GM21825 (cell line): ENCODE measurements around the gene LAMTOR4.
A peak's percentile ranks its signal among the peaks of the same experiment; 100 is the strongest.

ENCODE experiments used
- ATAC-seq: cut with Tn5 transposase; IDR thresholded peaks from one replicate; pipeline ENCODE4 v1.9.1; 2021; ENCODE audit warnings: mild to moderate bottlenecking, moderate library complexity; ENCODE audit not compliant: unreplicated experiment

The LAMTOR4 gene

DNA sequence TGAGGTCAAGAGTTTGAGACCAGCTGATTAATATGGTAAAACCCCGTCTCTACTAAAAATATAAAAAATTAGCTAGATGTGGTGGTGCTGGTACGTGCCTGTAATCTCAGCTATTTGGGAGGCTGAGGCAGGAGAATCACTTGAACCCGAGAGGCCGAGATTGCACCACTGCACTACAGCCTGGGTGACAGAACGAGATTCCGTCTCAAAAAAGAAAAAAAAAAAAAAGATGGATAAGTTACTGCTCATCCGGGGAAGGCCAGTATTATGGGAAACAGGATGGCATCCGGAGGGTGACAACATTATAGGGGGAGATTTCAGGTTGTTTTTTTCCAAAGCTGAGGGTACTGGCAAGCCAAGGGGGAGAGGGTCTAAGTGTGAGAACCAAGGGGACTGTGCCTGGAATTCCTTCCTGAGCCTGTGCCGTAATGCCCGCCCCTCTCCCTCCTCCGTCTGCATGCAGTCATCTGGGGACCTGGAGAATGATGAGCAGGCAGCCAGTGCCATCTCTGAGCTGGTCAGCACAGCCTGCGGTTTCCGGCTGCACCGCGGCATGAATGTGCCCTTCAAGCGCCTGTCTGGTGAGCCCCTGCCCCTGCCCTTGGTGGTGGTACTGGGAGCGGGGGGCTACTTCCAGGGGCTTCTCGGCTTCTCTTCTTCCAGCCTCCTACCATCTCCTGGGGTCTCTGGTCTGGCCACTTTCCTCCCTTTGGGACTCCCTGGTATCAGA, 4.4 kb downstream of the LAMTOR4 start:
- ATAC-seq: no peak

DNA sequence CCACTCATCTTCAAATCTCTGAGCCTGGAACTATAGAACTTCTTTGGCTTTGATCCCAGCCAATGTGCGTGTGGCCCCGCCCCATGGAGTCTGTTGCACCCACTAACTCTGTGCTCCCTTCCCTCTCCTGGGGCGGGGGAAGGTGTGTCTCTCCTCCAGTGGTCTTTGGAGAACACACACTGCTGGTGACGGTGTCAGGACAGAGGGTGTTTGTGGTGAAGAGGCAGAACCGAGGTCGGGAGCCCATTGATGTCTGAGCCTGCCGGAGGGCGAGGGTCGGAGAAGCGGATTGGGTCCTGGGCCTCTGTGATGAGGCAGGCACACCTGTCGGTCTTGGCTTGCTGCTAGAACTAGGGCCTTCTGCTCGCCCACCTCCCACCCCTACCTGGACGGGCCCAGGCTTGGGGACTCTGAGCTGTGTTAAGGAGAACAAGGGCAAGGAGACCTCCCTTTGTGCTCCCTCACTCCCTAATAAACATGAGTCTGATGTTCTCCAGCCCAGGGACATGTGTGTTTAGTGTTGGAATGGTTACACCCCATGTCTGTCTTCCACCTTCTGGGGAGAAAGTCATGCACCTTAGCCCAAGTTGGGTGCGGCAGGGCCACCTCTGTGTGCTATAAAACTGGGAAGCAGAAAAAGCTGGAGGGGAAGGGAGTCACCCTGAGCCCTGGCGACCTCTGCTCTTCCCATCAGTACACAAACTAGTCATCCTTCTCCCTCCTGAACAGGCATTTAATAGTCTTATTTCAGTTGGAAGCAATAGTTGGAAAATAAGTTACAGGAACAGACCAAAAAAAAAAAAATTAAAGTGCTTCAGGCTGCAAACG, 5.2 kb downstream of the LAMTOR4 start:
- ATAC-seq: no peak

DNA sequence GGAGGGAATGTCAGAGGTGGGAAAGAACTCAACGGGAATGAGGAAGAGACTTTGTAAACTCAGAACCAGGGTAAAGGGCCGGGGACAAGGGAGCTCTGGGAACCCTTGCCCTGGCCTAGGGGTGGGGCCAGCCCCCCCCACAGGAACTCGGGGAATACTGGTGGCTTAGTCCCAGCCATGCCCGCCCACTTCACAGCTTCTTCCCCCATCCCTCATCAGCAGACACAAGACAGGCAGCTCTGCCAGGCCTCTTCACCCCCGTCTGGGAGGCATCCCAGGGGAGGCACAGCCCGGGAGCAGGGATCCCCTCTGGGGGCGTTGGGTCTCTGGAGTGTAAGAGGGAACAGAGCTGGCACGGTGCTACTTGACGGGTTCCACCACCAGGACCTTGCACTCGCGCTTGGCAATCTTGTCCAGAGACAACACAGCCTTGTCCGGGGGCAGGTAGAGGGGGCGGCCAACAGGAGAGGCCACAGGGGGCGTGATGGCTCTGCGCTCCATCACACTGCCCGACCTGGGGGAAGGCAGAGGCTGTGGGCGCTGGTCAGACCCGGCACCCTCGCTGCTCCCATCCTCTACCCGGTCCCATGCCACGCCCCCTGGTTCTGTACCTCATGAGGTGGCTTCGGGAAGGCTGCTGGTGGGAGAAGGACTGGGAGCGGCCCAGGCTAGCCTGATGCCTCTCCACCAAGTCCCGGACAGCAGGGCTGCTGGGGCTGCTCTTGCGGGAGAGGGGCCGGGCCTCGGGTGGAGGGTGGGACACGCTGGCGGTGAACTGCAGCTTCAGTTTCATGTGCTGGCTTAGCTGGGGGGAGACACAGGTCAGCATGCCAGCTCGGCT, 6.2 kb downstream of the LAMTOR4 start:
- no peak for ATAC-seq

- ATAC-seq: no peak
These were observed 7.0 kb downstream of the LAMTOR4 start for GRCh38 chr7:100155553-100156317.

DNA sequence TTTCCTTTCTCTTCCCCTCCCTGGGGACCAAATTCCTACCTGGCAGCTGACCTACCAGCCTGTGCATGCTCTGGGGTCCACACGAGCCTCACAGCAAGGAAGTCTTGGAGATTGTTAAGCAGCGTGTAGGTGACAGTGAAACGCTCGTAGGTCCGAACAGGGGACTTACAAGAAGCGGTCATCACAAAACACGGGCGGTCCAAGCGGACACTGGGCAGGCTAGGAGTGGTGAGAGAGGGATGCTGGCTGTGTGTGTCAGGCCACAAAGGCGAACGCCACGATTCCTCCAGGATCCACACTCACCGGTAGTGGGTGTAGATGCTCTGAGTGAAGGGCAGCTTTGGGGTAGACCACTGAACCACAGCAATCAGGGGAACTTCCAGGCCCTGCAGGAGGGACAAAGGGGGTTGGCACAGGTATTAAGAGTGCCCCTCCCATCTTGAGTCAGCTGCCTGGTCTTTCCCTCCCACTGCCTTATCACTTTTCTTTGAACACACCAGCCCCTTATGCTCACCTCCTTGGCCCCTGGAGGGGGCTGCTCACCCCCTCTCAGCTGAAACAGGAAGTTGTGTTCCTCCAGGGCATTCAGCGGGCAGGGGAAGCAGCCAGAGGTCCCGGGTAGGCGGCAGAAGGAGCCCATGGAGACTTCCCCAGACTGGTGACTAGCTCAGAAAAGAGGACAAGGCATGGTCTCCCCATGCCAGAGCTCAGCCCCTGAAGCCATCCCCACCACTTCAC, 7.8 kb downstream of the LAMTOR4 start:
- ATAC-seq: no peak

DNA sequence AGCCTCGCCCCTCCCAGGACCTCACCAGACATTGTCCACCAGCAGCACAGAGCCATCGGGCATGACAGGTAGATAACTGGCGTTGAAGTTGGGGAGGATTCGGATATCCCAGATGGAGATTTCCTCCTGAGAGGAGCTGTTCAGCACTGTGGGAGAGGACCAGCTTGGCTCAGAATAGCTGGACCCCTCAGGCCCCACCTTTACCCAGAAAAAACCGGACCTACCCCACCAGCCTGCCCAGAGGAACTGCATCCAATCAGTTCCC, 8.3 kb downstream of the LAMTOR4 start:
- ATAC-seq: no peak

DNA sequence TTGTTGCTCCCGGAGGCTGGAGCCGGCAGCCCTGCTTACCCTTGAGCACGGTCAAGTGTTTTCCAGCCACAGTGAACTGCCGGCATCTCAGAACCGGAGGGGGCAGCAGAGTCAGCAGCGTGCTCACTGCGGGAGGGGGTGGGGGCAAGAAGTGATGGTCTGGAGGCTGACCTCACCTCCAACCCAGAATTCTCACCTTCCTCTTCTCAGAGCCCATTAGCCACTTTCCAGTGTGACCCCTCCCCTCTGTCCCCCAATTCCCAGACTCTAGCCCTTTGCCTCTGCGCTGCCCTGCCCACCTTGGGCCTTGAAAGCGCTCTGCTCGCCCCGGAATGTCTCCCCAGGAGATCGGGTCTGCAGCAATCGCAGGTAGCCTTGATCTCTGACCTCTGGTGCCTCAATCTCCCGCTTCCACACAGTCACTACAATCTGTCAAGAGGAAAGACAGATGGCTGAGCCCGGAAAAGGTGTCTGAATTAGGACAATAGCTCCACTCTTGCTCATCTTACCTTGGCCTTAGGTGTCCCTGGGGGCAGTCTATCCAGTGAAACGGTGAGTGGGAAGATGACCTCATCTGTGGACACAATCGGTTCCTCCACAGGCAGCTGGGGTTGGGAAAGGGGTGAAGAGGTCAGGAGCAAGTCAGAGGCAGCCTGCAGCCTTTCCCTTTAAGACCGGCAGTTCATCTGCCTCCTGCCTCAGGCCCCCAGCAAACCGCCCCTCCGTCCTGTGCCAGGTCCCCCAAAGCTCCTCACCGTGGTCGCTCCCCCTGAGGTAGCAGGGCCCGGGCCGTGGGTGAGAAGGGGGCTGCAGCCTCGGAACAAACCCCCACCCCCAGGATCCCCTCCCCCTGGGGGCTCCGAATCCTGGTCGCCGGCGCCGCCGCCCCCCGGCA, 8.9 kb downstream of the LAMTOR4 start:
- ATAC-seq: no peak

GRCh38 chr7:100158229-100159098, 9.7 kb downstream of the LAMTOR4 start, which contains the start of gene TRAPPC14:
Gene TRAPPC14 (minus strand): TSS chr7:100158723. CDS start chr7:100158499, 224 bp downstream.
- ATAC-seq: peak; percentile 77

DNA sequence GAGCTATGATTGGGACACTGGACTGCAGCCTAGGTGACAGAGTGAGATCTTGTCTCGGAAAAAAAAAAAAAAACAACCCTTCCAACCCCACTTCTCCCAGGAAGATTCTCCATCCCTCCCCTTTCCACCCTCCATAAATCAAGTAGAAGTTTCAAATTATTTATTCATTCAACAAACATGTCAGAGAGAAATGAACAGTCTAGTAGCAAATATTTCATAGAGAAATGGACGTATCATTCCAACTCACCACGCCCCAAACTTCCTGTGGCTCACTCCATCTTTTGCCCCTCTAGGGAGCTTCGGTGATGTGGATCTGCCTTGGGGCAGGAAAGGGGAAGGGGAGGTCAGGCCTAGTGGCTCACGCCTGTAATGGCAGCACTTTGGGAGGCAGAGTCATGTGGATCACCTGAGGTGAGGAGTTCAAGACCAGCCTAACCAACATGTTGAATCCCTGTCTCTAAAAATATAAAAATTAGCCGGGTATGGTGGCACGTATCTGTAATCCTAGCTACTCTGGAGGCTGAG, 10.4 kb downstream of the LAMTOR4 start:
- ATAC-seq: no peak

GRCh38 chr7:100160067-100160466, 11.3 kb downstream of the LAMTOR4 start:
- ATAC-seq: no peak

- ATAC-seq: no peak
These were observed 14.4 kb downstream of the LAMTOR4 start for GRCh38 chr7:100163006-100163531.

DNA sequence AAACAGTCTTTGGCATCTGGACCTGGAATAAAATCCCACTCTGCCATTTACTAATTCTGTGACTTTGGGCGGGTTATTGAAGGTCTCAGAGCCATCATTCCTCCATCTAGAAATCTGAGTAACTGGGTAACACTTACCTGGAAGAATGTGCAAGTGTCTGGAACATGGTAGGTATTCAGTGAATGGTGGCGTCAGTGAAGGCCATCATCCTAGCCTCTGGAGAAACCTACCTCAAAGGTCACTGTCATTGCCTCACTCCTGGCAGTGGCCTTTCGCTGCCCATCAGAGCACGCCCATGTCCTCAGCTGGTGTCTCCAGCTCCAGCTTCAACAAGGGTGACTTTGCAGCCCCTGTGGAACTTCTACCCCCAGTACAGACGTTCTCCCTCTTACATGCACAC, 15.2 kb downstream of the LAMTOR4 start:
- no peak for ATAC-seq

DNA sequence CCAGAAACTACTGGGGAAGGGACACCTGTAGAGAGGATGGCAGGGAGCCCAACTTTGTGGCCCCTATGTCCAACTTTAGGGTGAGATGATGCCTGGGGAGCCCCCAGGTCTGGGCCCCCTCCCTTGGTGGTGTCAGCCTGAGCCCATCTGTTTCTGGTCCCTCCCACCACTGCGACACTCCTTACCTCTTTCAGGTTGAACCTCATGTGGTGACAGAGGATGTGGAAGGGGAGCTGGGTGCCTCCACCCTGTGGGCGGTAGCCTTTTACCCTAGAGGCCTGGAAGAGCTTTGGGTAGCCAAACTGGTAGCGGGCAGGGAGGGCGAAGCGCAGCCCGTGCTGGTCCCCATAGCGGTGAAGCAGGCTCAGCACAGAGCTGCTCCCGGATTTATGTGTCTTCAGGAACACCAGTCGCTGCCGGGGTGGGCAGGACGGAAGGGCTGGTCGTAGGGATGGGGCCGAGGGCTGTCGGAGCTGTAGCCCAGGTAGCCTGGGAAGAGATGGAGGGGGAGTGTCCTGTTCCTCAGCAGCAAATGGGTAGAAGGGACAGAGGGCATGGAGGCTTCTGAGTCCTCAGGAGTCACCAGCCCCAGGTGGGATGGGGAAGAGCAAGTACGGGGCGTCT, 17.7 kb downstream of the LAMTOR4 start:
- ATAC-seq: no peak

GRCh38 chr7:100166970-100167911, 18.5 kb downstream of the LAMTOR4 start:
- no peak for ATAC-seq

DNA sequence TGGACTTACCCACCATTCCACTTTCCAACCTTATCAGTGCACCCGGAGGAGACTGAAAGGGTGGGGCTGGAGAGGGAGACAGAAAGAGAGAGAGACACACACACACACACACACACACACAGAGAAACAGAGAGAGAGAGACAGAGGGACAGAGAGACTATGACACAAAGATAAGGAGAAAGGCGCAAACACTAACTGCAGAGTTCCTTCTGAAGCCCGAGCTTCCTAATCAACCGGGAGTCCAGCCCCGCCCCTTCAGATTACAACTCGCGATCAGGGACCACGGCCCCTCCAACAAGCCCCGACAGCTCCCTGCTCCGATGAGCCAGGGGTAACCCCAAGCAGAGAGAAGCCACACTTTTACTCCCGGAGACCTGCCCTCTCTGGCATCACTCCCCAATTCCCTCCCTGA, 19.2 kb downstream of the LAMTOR4 start:
- ATAC-seq: no peak
